Small intestine (tissue), 7 donors: ENCODE data around the gene SPTB. TPM values are rescaled to one million over a fixed set of nuclear protein-coding genes. Genes with fewer than 3 reads are reported as not detected.

Experiments used
- DNase-seq, 2 donors: peaks; one replicate each; pipeline versions ENCODE4 v3.0.0 to v3.0.0-alpha.2; 2013
- FAIRE-seq: peaks from 2 replicates; lab custom pipeline; 2012; peaks lifted over from hg19 to GRCh38; lab: Jason Lieb, UNC
- H3K27ac ChIP-seq, 3 donors: one replicate each; pipeline ENCODE4 v1.5.1; 2013; ENCODE audit warnings: low read length in 2 of 3, mild to moderate bottlenecking in 2 of 3, control low read depth in 1 of 3, inconsistent platforms in 1 of 3, low read depth in 1 of 3, moderate library complexity in 1 of 3
- H3K27me3 ChIP-seq, 3 donors: one replicate each; pipeline ENCODE4 v1.6.1; 2013; ENCODE audit warnings: low read length in 3 of 3, inconsistent platforms in 1 of 3; ENCODE audit not compliant: control insufficient read depth in 3 of 3, insufficient read depth in 3 of 3
- H3K36me3 ChIP-seq, 3 donors: one replicate each; pipeline ENCODE4 v1.6.1; 2013; ENCODE audit warnings: low read length in 3 of 3, inconsistent platforms in 1 of 3, low read depth in 1 of 3, mild to moderate bottlenecking in 1 of 3, moderate library complexity in 1 of 3; ENCODE audit not compliant: control insufficient read depth in 3 of 3, insufficient read depth in 2 of 3
- H3K4me1 ChIP-seq, 3 donors: one replicate each; pipeline ENCODE4 v1.6.1; 2013; ENCODE audit warnings: low read length in 2 of 3, inconsistent platforms in 1 of 3, low read depth in 1 of 3, mild to moderate bottlenecking in 1 of 3, moderate library complexity in 1 of 3; ENCODE audit not compliant: control insufficient read depth in 3 of 3, insufficient read depth in 2 of 3
- H3K4me3 ChIP-seq, 3 donors: one replicate each; pipeline ENCODE4 v1.5.1; 2013; ENCODE audit warnings: low read length in 3 of 3, control low read depth in 1 of 3, inconsistent platforms in 1 of 3, low read depth in 1 of 3, mild to moderate bottlenecking in 1 of 3, moderate library complexity in 1 of 3
- H3K9me3 ChIP-seq, 2 donors: one replicate each; pipeline ENCODE4 v1.6.1; 2013; ENCODE audit warnings: low read depth in 1 of 2, low read length in 1 of 2; ENCODE audit not compliant: control insufficient read depth in 2 of 2, insufficient read depth in 1 of 2
- WGBS, 3 donors: extraction: QIAGEN DNeasy Blood & Tissue Kit; methylation state at CpG; one replicate each; pipeline ENCODE4 v1.1.7; 2013; 5-methylcytosine and 5-hydroxymethylcytosine counted together
- polyA plus RNA-seq, 4 donors: library from polyadenylated mRNA; stranded (reverse) in 3 of 4; unstranded in 1 of 4; fragments of 200-250 nt in 3 of 4; fragments of 120-200 nt in 1 of 4; gene quantifications; one replicate each; pipeline versions ENCODE4 v1.2.1 to v1.2.3, GENCODE V29; 2013
- donor health status: healthy with polysubstance abuse.
- donor health status: control.
- donor health status: control.
- donor health status: Bipolar disorder and iron deficiency.
- donor health status: healthy.

The SPTB gene
- polyA plus RNA-seq, 4 donors, result under 0.01 to 1.2 (median 0.66) TPM

- WGBS, 3 donors, result 87 to 94% (median 93%) methylated on average over 15 to 16 of the region's 16 CpGs
- no peak for FAIRE-seq
These were observed 84.5 kb downstream of the SPTB start for GRCh38 chr14:64795211-64795610.

GRCh38 chr14:64792871-64793560 is 86.7 kb downstream of the SPTB start:
- H3K36me3 ChIP-seq, result no peaks in the 10 kb centered on the region
- no peaks in the 10 kb centered on the region for H3K9me3 ChIP-seq
- no peak overlapping the region for H3K27ac ChIP-seq
- H3K4me3 ChIP-seq, result no peak overlapping the region
- FAIRE-seq (no peak), DNase-seq (no peak)
- no peaks in the 10 kb centered on the region for H3K4me1 ChIP-seq
- 93 to 95% (median 94%) methylated on average over 25 to 26 of the region's 26 CpGs for WGBS, 3 donors
- no peaks in the 10 kb centered on the region for H3K27me3 ChIP-seq

More at GRCh38 chr14:64795211-64795610, 84.5 kb downstream of the SPTB start:
- Histone ChIP-seq H3K27me3 (no peaks in the 10 kb centered on the region), H3K4me1 (no peaks in the 10 kb centered on the region), H3K9me3 (peaks cover 0 to 3% of the 10 kb centered on the region in 2 donors), H3K4me3 (no peak overlapping the region), H3K27ac (no peak overlapping the region), H3K36me3 (no peaks in the 10 kb centered on the region)
- DNase-seq, result no peak

GRCh38 chr14:64792231-64792630 is 87.5 kb downstream of the SPTB start:
- DNase-seq, result no peak
- no peaks in the 10 kb centered on the region for H3K36me3 ChIP-seq
- H3K27me3 ChIP-seq, result no peaks in the 10 kb centered on the region
- no peaks in the 10 kb centered on the region for H3K4me1 ChIP-seq
- no peak for FAIRE-seq
- H3K9me3 ChIP-seq, result no peaks in the 10 kb centered on the region
- no peak overlapping the region for H3K27ac ChIP-seq
- H3K4me3 ChIP-seq, result no peak overlapping the region
- 77 to 79% (median 78%) methylated on average over 4 of the region's 4 CpGs for WGBS, 3 donors

DNA sequence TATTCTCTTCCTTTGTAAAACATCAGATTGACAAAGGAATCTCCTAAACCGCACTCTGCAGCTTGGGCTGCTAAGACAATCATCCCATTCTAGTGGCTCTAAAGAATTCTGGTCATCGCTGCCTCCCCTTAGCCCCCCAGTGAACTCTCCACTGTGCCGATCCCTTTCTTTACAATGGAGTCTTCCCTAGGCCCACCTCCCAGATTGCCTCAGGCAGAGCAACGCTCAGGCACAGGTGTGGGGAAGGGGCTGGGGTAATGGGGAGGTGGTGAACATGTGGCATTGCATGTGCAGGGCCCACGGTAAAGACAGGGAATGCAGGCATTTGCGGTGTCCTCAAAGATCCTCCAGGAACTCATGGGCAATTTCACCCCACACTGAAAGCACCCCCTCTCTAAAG is 89.2 kb downstream of the SPTB start:
- DNase-seq, result no peak
- H3K9me3 ChIP-seq, result no peaks in the 10 kb centered on the region
- H3K4me3 ChIP-seq, result no peak overlapping the region
- no peaks in the 10 kb centered on the region for H3K36me3 ChIP-seq
- no peaks in the 10 kb centered on the region for H3K4me1 ChIP-seq
- no peak overlapping the region for H3K27ac ChIP-seq
- WGBS, 3 donors, result 85 to 91% (median 86%) methylated on average over 6 of the region's 6 CpGs
- FAIRE-seq, result no peak
- no peaks in the 10 kb centered on the region for H3K27me3 ChIP-seq

- Histone ChIP-seq H3K27ac (no peak overlapping the region), H3K4me1 (no peaks in the 10 kb centered on the region), H3K9me3 (no peaks in the 10 kb centered on the region), H3K36me3 (no peaks in the 10 kb centered on the region), H3K4me3 (no peak overlapping the region), H3K27me3 (no peaks in the 10 kb centered on the region)
- DNase-seq, result no peak
- FAIRE-seq, result no peak
- WGBS, 3 donors, result 75 to 83% (median 80%) methylated on average over 5 of the region's 5 CpGs
These were observed 90.0 kb downstream of the SPTB start for GRCh38 chr14:64789696-64790095.

GRCh38 chr14:64788706-64789105 is 91.0 kb downstream of the SPTB start:
- Histone ChIP-seq H3K27me3 (no peaks in the 10 kb centered on the region), H3K36me3 (no peaks in the 10 kb centered on the region), H3K4me1 (no peaks in the 10 kb centered on the region), H3K9me3 (no peaks in the 10 kb centered on the region), H3K4me3 (no peak overlapping the region), H3K27ac (no peak overlapping the region)
- WGBS, 3 donors, result 32 to 43% (median 42%) methylated on average over 1 of the region's 1 CpG
- DNase-seq (no peak), FAIRE-seq (no peak)

DNA sequence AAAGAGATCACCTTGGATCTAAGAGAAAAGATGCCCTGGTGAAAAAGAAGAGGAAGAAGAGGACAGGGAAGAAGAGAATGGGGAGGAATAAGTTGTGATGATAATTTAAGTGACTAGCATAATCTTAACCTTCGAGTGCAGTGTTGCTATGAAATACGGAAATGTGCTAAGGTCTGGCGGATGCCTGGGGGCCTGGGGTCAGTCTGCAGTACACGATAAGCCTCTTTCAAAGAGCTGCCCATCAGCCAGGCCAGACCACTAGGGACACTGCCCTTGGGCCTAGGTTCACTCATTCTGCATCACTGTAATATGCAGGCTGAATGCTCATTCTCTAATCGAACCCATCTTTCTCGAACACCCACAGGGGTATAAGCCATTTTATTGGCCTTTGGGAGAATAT is 92.1 kb downstream of the SPTB start:
- no peaks in the 10 kb centered on the region for H3K9me3 ChIP-seq
- no peaks in the 10 kb centered on the region for H3K36me3 ChIP-seq
- H3K27ac ChIP-seq, result no peak overlapping the region
- H3K27me3 ChIP-seq, result no peaks in the 10 kb centered on the region
- no peak for FAIRE-seq
- no peak for DNase-seq
- no peak overlapping the region for H3K4me3 ChIP-seq
- WGBS, 3 donors, result 91 to 97% (median 94%) methylated on average over 6 of the region's 6 CpGs
- no peaks in the 10 kb centered on the region for H3K4me1 ChIP-seq

GRCh38 chr14:64786296-64787149 is 93.2 kb downstream of the SPTB start:
- H3K27me3 ChIP-seq, result no peaks in the 10 kb centered on the region
- WGBS, 3 donors, result 85 to 93% (median 90%) methylated on average over 23 to 24 of the region's 24 CpGs
- no peaks in the 10 kb centered on the region for H3K9me3 ChIP-seq
- no peaks in the 10 kb centered on the region for H3K36me3 ChIP-seq
- H3K4me1 ChIP-seq, result no peaks in the 10 kb centered on the region
- H3K4me3 ChIP-seq, result no peak overlapping the region
- H3K27ac ChIP-seq, result no peak overlapping the region
- FAIRE-seq, result no peak
- DNase-seq, result no peak
